PFSK-1 (cell line): ENCODE data around the gene CHID1.

Experiments used
- FOXP2 ChIP-seq: optimal IDR thresholded peaks from 2 replicates; pipeline ENCODE3; 2011; ENCODE audit warnings: borderline replicate concordance, control low read depth, inconsistent platforms; ENCODE audit not compliant: insufficient read depth; ENCODE audit errors: extremely low read length, extremely low read depth
- POLR2AphosphoS5 ChIP-seq: IDR thresholded peaks from 2 replicates; pipeline ENCODE4 v1.6.1; 2012; ENCODE audit warnings: low read depth, mild to moderate bottlenecking, control low read depth, low read length, moderate library complexity
- TAF1 ChIP-seq: IDR thresholded peaks from 2 replicates; pipeline ENCODE4 v1.6.1; 2012; ENCODE audit warnings: low read length, control low read depth, borderline replicate concordance; ENCODE audit not compliant: insufficient read depth
- TF ChIP-seq, protein P1 (sequence below), 2 experiments: IDR thresholded peaks; 2 replicates each; pipeline versions ENCODE4 v1.6.1 to v1.8.0; 2011 to 2012; ENCODE audit warnings: low read depth in 2 of 2, low read length in 2 of 2, control low read depth in 1 of 2, inconsistent platforms in 1 of 2, mild to moderate bottlenecking in 1 of 2, moderate library complexity in 1 of 2; ENCODE audit not compliant: insufficient read depth in 1 of 2

- TF ChIP-seq FOXP2 (no peak), POLR2AphosphoS5 (no peak), TAF1 (no peak)
- TF ChIP-seq, protein P1, sequence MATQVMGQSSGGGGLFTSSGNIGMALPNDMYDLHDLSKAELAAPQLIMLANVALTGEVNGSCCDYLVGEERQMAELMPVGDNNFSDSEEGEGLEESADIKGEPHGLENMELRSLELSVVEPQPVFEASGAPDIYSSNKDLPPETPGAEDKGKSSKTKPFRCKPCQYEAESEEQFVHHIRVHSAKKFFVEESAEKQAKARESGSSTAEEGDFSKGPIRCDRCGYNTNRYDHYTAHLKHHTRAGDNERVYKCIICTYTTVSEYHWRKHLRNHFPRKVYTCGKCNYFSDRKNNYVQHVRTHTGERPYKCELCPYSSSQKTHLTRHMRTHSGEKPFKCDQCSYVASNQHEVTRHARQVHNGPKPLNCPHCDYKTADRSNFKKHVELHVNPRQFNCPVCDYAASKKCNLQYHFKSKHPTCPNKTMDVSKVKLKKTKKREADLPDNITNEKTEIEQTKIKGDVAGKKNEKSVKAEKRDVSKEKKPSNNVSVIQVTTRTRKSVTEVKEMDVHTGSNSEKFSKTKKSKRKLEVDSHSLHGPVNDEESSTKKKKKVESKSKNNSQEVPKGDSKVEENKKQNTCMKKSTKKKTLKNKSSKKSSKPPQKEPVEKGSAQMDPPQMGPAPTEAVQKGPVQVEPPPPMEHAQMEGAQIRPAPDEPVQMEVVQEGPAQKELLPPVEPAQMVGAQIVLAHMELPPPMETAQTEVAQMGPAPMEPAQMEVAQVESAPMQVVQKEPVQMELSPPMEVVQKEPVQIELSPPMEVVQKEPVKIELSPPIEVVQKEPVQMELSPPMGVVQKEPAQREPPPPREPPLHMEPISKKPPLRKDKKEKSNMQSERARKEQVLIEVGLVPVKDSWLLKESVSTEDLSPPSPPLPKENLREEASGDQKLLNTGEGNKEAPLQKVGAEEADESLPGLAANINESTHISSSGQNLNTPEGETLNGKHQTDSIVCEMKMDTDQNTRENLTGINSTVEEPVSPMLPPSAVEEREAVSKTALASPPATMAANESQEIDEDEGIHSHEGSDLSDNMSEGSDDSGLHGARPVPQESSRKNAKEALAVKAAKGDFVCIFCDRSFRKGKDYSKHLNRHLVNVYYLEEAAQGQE (IDR thresholded peaks at IDR 0.05; ENCODE audit: insufficient read depth in 1 of 2, low read depth in 2 of 2, low read length in 2 of 2), result no peak
Measured at GRCh38 chr11:959027-959426, 48.4 kb upstream of the CHID1 start.
